Measurements from ENCODE around the gene SASH1.

SASH1 gene

GRCh38 chr6:148463671-148464070 is 121.0 kb downstream of the SASH1 start:
- FAIRE-seq (no peak), DNase-seq (ENCODE audit: insufficient read length, low spot score) (no peak)
- TF ChIP-seq, protein P1, sequence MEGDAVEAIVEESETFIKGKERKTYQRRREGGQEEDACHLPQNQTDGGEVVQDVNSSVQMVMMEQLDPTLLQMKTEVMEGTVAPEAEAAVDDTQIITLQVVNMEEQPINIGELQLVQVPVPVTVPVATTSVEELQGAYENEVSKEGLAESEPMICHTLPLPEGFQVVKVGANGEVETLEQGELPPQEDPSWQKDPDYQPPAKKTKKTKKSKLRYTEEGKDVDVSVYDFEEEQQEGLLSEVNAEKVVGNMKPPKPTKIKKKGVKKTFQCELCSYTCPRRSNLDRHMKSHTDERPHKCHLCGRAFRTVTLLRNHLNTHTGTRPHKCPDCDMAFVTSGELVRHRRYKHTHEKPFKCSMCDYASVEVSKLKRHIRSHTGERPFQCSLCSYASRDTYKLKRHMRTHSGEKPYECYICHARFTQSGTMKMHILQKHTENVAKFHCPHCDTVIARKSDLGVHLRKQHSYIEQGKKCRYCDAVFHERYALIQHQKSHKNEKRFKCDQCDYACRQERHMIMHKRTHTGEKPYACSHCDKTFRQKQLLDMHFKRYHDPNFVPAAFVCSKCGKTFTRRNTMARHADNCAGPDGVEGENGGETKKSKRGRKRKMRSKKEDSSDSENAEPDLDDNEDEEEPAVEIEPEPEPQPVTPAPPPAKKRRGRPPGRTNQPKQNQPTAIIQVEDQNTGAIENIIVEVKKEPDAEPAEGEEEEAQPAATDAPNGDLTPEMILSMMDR (IDR thresholded peaks at IDR 0.05; ENCODE audit: insufficient read depth, missing control alignments): no peak

DNA sequence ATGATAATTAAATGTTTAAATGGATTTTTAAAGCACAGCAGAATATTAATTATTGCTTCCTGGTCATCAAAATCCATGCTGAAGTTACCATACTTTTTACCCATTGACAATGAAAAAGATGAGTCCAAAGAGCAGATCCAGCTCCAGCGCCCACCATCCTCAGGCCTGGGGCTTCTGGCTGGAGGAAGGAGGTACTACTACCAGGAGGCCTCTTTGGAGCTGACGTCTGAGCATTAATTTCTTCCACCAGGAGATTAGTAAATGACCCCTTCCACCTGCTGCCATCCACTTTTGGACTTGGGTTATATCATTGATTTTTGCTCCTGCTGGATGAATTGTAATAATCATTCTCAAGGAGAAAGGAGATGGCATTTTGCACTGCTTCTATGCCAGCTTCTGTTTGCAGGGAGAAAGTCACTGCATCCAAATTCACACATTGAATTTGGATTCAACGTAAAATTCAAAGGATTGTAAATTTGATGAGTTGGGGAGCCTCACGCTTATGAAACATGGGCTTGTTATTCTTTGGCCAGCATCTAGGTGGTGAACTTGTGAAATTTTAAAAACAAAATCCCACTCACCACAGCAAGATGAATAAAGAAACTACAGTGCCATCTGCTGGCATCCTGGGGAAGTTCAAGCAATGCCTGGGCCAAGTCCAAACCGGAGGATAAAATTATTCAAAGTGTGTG is 121.8 kb downstream of the SASH1 start:
- TF ChIP-seq, protein P1 (IDR thresholded peaks at IDR 0.05; ENCODE audit: insufficient read depth, missing control alignments): peak; percentile 96
- FAIRE-seq (peak; percentile 90), DNase-seq (ENCODE audit: insufficient read length, low spot score) (no peak)

DNA sequence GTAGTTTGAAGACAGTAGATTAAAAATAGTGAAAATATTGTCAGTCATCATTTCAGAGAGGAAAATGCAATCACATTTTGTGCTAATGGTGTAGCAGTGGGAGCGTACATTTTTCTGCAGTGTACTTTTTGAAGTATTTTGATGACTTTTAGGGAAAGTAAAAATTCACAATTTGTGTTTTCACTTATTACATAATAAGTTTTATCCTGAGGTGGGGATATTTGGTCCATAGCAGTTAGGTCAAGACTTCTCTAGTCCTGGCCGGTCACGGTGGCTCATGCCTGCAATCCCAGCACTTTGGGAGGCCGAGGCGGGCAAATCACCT is 122.3 kb downstream of the SASH1 start:
- FAIRE-seq: no peak

DNA sequence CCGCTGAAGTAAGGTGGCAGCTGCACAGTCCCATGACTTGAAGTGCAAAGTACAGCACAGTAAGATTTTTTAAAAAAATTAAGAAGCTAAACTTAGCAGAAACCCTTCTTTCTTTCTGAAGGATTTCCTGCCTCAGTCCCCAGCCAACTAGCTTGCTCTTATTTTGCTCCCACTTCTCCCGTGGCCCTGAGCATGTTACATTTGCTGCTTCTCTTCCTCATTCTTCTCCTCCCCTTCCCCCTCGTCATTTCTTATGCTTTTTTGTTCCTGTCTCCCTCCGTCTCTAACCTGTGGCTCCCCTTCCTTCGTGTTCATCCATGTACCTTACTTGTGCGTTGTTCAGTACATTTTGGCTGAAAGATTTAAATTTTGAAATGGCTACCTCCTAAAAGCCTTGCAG is 123.0 kb downstream of the SASH1 start:
- TF ChIP-seq, protein P1 (IDR thresholded peaks at IDR 0.05; ENCODE audit: insufficient read depth, missing control alignments): no peak
- FAIRE-seq (no peak), DNase-seq (ENCODE audit: insufficient read length, low spot score) (no peak)

More for the DNA sequence above, 122.3 kb downstream of the SASH1 start:
- TF ChIP-seq, protein P1 (IDR thresholded peaks at IDR 0.05; ENCODE audit: insufficient read depth, missing control alignments): no peak
- no peak for DNase-seq (ENCODE audit: insufficient read length, low spot score)

- DNase-seq (ENCODE audit: insufficient read length, low spot score): no peak
- FAIRE-seq: no peak
- TF ChIP-seq, protein P1 (IDR thresholded peaks at IDR 0.05; ENCODE audit: insufficient read depth, missing control alignments): no peak
These were observed 123.5 kb downstream of the SASH1 start for GRCh38 chr6:148466158-148466557.

DNA sequence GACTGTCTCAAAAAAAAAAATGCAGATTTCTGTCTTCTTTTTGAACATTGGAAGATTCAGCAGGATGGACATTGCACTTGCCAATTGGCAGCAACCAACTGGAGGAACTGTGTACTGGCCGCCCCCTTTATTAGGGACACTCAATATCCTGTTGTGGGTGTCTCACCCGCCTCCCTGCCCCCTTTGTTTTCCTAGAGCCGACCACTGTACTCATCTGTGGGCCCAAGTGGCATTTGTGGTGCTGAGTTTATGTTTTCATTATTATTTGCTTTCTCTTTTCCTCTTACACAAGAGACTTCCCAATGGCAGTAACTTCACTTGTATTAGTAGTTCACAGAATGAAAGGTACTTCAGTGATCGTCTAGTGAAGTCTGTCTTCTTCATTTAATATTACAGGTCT is 125.3 kb downstream of the SASH1 start:
- no peak for DNase-seq (ENCODE audit: insufficient read length, low spot score)
- TF ChIP-seq, protein P1 (IDR thresholded peaks at IDR 0.05; ENCODE audit: insufficient read depth, missing control alignments): no peak
- FAIRE-seq: no peak

DNA sequence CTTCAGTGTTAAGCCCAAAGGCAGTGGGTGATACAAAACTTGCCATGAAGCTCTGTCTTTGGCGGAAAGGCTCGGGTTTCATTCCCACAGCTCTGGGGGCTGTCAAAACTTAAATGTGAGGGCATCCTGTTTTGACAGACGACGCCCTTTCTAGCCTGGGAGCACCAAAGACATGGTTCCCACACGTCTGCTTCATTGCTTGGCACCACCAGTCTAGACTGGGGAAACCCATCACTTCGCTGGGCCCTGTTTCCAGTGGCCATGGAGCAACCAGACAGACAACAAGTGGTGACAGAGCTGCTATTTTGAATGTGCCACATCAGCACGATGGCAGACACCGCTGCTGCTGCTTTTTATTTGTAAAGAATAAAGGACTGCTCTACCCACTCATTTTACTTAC is 127.5 kb downstream of the SASH1 start:
- DNase-seq (ENCODE audit: insufficient read length, low spot score): no peak
- FAIRE-seq: no peak
- TF ChIP-seq, protein P1 (IDR thresholded peaks at IDR 0.05; ENCODE audit: insufficient read depth, missing control alignments): no peak
